Esophagus muscularis mucosa (tissue), 3 donors: ENCODE data around the gene SMIM44.

Source experiments
- POLR2AphosphoS5 ChIP-seq, 2 donors: sonication (generic); formaldehyde crosslinking; IDR thresholded peaks; one replicate each; pipeline ENCODE4 v1.6.1; 2017; ENCODE audit warnings: antibody characterized with exemption in 2 of 2
- TF ChIP-seq, protein P1 (sequence below), 3 experiments: fragments of 200-600 bp in 2 of 3; fragments of 450-650 bp in 1 of 3; sonication (generic) in 2 of 3; IDR thresholded peaks; one replicate each; pipeline ENCODE4 v1.5.1; 2017 to 2019; ENCODE audit warnings: antibody characterized with exemption in 3 of 3, mild to moderate bottlenecking in 2 of 3, moderate library complexity in 1 of 3

DNA sequence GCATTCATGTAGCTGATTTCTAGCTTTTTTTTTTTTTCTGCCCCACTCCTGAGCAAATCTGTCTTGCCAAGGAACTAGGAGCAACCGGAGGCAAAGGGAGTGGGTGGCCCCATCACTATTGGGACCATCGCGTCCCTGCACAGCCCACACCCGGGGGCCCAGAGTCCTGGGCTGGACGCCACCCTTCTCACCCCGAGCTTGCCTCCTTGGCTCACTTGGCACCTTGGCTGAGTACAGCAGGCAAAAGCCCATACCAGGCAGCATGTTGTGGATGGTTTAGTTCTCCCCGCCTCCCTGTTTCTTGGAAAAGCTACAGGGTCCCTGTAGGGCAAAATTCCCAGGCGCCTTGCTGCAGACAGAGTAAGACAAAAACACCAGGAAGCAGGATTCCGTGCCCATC, 16.6 kb downstream of the SMIM44 start:
- TF ChIP-seq, protein P1, sequence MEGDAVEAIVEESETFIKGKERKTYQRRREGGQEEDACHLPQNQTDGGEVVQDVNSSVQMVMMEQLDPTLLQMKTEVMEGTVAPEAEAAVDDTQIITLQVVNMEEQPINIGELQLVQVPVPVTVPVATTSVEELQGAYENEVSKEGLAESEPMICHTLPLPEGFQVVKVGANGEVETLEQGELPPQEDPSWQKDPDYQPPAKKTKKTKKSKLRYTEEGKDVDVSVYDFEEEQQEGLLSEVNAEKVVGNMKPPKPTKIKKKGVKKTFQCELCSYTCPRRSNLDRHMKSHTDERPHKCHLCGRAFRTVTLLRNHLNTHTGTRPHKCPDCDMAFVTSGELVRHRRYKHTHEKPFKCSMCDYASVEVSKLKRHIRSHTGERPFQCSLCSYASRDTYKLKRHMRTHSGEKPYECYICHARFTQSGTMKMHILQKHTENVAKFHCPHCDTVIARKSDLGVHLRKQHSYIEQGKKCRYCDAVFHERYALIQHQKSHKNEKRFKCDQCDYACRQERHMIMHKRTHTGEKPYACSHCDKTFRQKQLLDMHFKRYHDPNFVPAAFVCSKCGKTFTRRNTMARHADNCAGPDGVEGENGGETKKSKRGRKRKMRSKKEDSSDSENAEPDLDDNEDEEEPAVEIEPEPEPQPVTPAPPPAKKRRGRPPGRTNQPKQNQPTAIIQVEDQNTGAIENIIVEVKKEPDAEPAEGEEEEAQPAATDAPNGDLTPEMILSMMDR (IDR thresholded peaks at IDR 0.05): no peak
- TF ChIP-seq POLR2AphosphoS5 (IDR thresholded peaks at IDR 0.05): peak; percentile 66 to 69
